Neutrophil (primary cell): ENCODE data around the gene GDA.

ENCODE experiments used
- H3K27ac ChIP-seq: fragments of 200-600 bp; sonication (generic); 2 replicates; pipeline ENCODE4 v1.5.1; 2016; ENCODE audit warnings: mild to moderate bottlenecking, moderate library complexity
- H3K27me3 ChIP-seq: fragments of 200-600 bp; sonication (generic); 2 replicates; pipeline ENCODE4 v1.6.0; 2016; ENCODE audit warnings: mild to moderate bottlenecking
- H3K36me3 ChIP-seq: fragments of 200-600 bp; sonication (generic); 2 replicates; pipeline ENCODE4 v1.5.1; 2017
- H3K4me1 ChIP-seq, 2 experiments: fragments of 200-600 bp in 1 of 2; sonication (generic) in 1 of 2; 1 replicate in 1 of 2; 2 replicates in 1 of 2; pipeline versions ENCODE4 v1.5.1 to v1.6.1; 2013 to 2016; ENCODE audit warnings: low read depth in 1 of 2, low read length in 1 of 2, mild to moderate bottlenecking in 1 of 2, moderate library complexity in 1 of 2; ENCODE audit not compliant: control insufficient read depth in 1 of 2, insufficient read depth in 1 of 2
- H3K4me3 ChIP-seq, 2 experiments: fragments of 200-600 bp in 1 of 2; sonication (generic) in 1 of 2; 1 replicate in 1 of 2; 2 replicates in 1 of 2; pipeline ENCODE4 v1.5.1; 2013 to 2016; ENCODE audit warnings: low read depth in 1 of 2, low read length in 1 of 2, mild to moderate bottlenecking in 1 of 2, moderate library complexity in 1 of 2
- H3K9me3 ChIP-seq: fragments of 200-600 bp; sonication (generic); 2 replicates; pipeline ENCODE4 v1.5.1; 2016
- TF ChIP-seq, protein P1 (sequence below): fragments of 200-600 bp; sonication (generic); IDR thresholded peaks from 2 replicates; pipeline ENCODE4 v1.5.1; 2016; ENCODE audit warnings: antibody characterized with exemption

Gene GDA

DNA sequence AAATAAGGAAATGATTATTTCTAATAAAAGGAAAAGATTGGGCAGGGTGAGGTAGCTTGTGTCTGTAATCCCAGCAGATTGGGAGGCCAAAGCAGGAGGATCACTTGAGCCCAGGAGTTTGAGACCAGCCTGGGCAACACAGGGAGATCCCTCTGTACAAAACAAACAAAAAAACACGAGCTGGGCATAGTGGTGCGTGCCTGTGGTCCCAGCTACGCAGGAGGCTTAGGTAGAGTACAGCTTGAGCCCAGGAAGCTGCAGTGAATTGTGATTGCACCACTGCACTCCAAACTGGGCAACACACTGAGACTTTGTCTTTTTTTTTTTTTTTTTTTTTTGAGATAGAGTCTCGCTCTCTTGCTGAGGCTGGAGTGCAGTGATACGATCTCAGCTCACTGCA, 18.8 kb downstream of the GDA start:
- TF ChIP-seq, protein P1, sequence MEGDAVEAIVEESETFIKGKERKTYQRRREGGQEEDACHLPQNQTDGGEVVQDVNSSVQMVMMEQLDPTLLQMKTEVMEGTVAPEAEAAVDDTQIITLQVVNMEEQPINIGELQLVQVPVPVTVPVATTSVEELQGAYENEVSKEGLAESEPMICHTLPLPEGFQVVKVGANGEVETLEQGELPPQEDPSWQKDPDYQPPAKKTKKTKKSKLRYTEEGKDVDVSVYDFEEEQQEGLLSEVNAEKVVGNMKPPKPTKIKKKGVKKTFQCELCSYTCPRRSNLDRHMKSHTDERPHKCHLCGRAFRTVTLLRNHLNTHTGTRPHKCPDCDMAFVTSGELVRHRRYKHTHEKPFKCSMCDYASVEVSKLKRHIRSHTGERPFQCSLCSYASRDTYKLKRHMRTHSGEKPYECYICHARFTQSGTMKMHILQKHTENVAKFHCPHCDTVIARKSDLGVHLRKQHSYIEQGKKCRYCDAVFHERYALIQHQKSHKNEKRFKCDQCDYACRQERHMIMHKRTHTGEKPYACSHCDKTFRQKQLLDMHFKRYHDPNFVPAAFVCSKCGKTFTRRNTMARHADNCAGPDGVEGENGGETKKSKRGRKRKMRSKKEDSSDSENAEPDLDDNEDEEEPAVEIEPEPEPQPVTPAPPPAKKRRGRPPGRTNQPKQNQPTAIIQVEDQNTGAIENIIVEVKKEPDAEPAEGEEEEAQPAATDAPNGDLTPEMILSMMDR, result no peak
- Histone ChIP-seq H3K4me1 (no peaks in the 10 kb centered on the region), H3K36me3 (no peaks in the 10 kb centered on the region), H3K27me3 (no peaks in the 10 kb centered on the region), H3K9me3 (no peaks in the 10 kb centered on the region), H3K27ac (no peak overlapping the region), H3K4me3 (no peak overlapping the region)

DNA sequence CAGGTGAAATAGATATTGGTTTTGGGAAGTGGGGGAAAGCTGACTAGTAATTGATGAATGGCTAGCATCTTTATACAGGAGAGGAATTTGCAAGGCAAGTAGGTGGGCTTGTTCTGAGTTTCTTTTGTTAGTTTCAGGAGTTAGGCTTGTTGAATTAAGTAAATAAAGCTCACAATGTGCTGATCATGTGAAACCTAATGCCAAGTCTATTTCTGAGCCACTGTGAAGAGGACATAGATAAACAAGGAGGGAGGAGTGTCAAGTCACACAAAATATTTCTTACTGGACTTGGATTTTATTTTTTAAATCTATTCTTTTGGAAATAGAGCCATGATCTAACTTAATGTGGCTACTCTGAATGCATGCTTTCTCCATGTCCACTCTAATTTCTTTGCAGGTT, 19.9 kb downstream of the GDA start:
- no peak overlapping the region for H3K27ac ChIP-seq
- H3K9me3 ChIP-seq, result no peaks in the 10 kb centered on the region
- peaks cover 0 to 6% of the 10 kb centered on the region in 2 experiments for H3K4me1 ChIP-seq
- H3K36me3 ChIP-seq, result no peaks in the 10 kb centered on the region
- no peaks in the 10 kb centered on the region for H3K27me3 ChIP-seq
- TF ChIP-seq, protein P1, result no peak
- no peak overlapping the region for H3K4me3 ChIP-seq

DNA sequence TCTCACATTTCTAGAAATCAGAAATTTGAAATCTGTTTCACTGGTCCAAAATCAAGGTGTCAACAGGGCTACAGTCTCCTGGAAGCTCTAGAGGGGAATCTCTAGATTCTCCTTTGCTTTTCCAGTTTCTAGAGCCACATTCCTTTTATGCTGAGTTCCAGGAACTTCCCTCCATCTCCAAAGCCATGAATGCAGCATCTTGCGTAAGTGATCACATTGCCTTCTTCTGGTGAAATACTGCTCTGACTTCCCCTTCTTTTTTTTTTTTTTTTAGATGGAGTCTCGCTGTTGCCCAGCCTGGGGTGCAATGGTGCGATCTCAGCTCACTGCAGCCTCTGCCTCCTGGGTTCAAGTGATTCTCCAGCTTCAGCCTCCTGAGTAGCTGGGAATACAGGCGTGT, 23.8 kb downstream of the GDA start:
- no peaks in the 10 kb centered on the region for H3K27me3 ChIP-seq
- TF ChIP-seq, protein P1, result no peak
- no peaks in the 10 kb centered on the region for H3K9me3 ChIP-seq
- H3K4me3 ChIP-seq, result no peak overlapping the region
- H3K27ac ChIP-seq, result no peak overlapping the region
- H3K4me1 ChIP-seq, result peaks cover 0 to 6% of the 10 kb centered on the region in 2 experiments
- no peaks in the 10 kb centered on the region for H3K36me3 ChIP-seq

DNA sequence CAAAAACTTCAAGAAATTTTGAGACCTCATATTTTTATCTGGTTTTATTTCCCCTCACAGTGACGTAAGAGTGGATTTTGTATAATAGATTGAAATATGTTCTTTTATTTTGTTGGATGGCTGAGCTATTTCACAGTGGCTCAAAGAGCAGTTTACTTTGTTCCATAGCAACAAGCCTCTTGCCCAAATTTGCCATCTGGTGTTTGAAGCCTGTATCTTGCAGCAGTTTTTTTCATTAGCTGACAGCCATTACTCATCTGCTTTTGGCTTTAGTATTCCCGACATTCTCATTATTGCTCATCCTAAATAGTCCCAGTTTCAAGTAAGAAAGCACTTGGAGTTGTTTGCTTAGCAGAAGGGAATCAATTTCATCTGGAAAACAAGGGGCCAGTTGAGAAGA, 36.3 kb downstream of the GDA start:
- no peaks in the 10 kb centered on the region for H3K36me3 ChIP-seq
- TF ChIP-seq, protein P1, result no peak

DNA sequence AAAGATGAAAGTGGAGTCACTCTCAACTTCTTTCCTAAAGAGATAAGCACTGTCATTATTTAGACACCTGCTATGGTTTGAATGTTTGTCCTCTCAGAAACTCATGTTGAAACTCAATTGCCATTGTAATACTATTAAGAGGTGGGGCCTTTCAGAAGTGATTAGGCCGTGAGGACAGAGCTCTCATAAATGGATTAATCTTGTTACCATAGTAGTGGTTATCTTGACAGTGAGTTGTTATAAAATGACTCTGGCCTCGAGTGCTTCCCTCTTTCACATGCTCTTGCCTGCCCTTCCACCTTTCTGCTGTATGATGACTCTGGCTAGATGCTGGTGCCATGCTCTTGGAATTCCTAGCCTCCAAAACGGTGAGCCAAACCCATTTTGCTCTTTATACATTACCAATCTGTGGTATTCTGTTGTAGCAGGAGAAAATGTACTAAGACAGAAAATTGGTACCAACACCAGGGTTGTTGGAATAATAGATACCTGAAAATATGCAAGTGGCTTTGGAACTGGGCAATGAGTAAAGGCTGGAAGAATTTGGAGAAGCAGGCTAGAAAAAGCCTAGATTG, 38.0 kb downstream of the GDA start:
- Histone ChIP-seq H3K9me3 (no peaks in the 10 kb centered on the region), H3K4me3 (no peak overlapping the region), H3K4me1 (no peaks in the 10 kb centered on the region), H3K36me3 (no peaks in the 10 kb centered on the region), H3K27ac (no peak overlapping the region), H3K27me3 (no peaks in the 10 kb centered on the region)
- TF ChIP-seq, protein P1, result no peak

More for the DNA sequence above, 36.3 kb downstream of the GDA start:
- H3K4me3 ChIP-seq, result no peak overlapping the region
- no peaks in the 10 kb centered on the region for H3K27me3 ChIP-seq
- no peaks in the 10 kb centered on the region for H3K4me1 ChIP-seq
- no peaks in the 10 kb centered on the region for H3K9me3 ChIP-seq
- H3K27ac ChIP-seq, result no peak overlapping the region
